NB4 (cell line): ENCODE results near the gene MYLK.

Experiments
- CTCF ChIP-seq: IDR thresholded peaks from one replicate; pipeline ENCODE4 v1.5.1; 2012; ENCODE audit warnings: low read depth, low read length
- MAX ChIP-seq: IDR thresholded peaks from 2 replicates; pipeline ENCODE4 v1.6.1; 2011; ENCODE audit warnings: low read depth, low read length
- MYC ChIP-seq: IDR thresholded peaks from 2 replicates; pipeline ENCODE4 v1.6.1; 2011; ENCODE audit warnings: low read depth, low read length
- POLR2A ChIP-seq: IDR thresholded peaks from 2 replicates; pipeline ENCODE4 v1.6.1; 2011; ENCODE audit warnings: mild to moderate bottlenecking; ENCODE audit not compliant: insufficient read length; ENCODE audit errors: extremely low read depth

- TF ChIP-seq CTCF (no peak), POLR2A (no peak), MYC (no peak), MAX (no peak)
These were observed 183.1 kb downstream of the MYLK start for GRCh38 chr3:123700791-123701722.
